SKM-1 (cell line): Measurements from ENCODE around the gene MBNL2.

Experiments used
- DNase-seq: peaks from one replicate; lab custom pipeline; 2025; ENCODE audit not compliant: unreplicated experiment; lab: John Stamatoyannopoulos, UW

The MBNL2 gene

DNA sequence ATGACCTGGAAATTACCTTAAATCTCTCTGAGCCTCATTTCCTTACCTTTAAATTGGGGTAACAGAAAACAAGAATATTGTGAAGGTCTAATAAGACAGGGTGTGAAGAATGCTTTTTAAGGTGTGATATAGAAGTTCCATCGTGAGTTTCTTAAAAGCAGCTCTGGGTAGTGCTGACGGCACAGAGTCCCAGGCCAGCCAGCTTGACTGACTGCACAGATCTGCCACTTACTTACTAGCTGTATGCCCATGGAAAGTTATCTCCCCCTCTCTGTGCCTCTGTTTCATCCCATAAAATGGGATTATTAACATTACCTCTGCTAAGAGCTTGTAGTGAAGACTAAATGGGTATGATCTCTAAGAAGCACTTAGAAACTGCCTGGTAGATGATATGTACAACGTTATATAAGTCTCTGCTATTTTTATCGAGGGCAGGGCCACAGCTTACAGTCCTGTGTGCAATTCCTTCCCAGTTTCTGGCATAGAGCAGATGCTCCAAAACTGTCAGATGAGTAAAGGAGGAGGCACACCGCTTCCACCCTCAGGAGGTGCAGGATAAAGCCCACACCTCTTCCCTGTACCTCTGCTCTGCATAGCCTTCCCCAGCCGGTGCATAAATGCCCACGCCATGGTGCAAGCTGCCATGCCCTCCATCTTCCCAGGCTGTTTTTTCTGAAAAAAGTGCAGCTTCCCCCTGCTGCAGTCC is 99.6 kb downstream of the MBNL2 start:
- DNase-seq: no peak

DNA sequence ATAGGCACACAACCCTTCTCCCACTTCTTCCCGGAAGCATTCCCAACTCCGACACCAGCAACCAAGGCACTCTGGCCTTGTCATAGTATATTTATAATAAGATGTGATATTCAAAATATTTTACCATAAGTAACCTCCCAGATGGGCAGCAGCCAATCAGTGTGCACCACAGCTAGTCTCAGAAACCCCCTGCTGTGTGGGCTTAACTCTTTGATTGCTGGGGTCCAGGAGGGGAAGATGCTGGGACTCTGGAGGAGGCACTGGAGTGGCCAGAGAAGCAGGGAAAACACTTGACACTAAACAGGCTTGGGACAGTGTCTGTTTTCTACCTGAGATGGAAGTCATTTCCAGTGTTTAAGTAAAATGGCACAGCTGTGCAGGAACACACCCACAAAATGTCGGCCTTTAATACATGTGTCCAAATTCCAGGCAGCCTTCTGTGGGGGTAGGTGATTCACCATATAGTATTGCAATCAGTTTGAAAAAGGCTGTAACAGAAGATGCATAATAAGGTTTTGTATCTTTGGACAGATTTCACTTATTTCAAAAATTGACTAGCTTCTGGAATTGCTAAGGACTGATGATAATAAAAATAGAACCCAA is 100.7 kb downstream of the MBNL2 start:
- no peak for DNase-seq

GRCh38 chr13:97324115-97324514 is 102.0 kb downstream of the MBNL2 start:
- DNase-seq: no peak

GRCh38 chr13:97325738-97326137 is 103.6 kb downstream of the MBNL2 start:
- DNase-seq: no peak

DNA sequence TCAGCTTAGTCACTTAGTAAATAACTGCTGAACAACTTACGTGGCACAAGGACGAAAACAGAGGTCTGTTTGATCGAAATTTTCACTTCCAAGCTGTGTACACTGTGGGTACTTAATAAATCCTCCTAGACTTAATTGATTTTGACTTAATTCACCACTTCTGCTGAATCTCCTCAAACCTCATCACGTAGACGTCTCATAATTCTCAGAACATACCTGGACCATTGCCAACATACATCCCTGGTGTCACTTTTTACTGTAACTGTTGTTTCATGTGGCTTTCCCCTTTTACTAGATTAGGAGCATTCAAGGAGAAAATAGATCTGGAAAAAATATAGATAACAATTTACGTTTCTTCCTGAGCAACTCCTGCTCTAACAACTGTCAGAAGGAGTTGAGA is 105.0 kb downstream of the MBNL2 start:
- no peak for DNase-seq

DNA sequence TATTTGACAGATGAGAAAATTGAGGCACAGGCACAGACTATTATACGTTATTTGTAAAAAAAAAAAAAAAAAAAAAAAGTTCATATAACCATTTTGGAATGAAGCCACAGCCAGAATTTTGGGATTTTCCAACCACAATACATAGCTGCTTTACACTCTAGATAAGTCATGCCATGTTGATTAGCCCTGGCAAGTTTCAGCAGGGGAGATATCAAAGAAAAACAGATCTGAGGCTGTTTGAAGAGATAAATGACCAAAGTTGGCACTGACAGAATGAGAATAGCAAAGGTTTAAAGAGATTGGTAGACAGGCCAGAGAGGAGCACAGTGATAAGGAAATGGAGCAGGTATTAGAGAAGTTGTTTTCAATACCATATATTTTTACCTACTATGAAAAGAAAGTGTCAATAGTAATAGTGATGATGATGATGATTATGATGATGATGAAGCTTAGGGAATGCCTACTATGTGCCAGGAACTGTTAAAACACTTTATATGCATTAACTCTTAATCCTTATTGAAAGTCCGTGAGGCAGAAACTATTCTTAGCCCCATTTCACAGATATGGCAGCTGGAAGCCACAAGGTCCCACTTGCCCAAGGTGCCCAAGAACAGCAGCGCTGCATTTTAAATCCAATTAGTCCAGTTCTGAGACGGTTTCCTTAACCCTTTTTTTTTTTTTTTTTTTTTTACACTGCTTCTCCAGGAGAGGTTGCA is 105.5 kb downstream of the MBNL2 start:
- no peak for DNase-seq

GRCh38 chr13:97328222-97328790 is 106.2 kb downstream of the MBNL2 start:
- no peak for DNase-seq

- DNase-seq: no peak
These were observed 107.2 kb downstream of the MBNL2 start for GRCh38 chr13:97329331-97329730.

DNA sequence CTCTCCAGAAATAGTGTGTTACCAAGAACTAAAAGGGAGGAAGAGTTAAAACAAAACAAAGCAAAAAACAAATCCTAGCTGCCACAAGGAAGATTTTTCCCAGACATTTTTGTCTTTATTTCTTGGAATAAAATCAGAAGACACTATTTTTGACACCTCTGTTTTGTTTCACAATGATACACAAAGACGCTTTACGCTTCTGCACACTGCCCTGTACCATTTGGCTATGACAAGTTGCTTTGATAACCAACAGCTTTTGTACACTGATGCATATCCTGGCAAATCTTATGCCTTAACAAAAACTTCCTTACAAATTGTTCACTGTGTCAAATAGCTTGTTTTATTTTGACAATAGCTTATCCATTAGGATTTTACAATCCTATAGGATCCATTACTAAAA is 108.3 kb downstream of the MBNL2 start:
- no peak for DNase-seq

DNA sequence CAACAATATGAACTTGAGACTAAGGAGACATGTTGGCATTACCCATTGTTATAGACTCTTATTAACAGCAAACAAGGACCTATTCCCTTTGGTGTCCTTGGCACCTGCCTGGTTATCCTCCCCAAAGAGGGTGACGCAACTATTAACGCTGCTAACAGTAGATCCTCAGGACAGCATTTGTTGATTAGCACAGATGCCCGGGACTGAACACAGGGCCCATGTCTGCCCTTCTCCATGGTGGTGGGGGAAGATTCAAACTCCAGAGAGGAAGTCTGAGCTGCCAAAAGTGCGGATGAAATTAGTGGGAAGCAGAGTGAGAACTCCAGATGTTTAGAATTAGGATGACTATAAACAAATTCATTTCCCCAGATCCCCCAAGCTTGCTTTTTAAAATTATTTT is 110.6 kb downstream of the MBNL2 start:
- no peak for DNase-seq

DNA sequence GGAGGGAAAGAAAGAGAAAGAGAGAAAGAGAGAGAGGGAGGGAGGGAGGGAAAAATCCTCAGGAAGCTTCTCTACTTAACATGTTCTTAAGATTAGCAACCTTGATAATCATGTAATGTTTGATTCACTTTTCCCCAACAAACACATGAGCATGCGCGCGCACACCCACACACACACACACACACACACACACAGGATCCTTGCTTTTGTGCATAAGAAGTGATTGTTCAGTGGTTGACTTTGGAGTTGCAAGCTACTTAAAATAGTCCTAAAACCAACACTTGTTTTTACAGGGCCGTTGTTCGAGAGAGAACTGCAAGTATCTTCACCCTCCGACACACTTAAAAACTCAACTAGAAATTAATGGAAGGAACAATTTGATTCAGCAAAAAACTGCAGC is 111.8 kb downstream of the MBNL2 start:
- DNase-seq: no peak

GRCh38 chr13:97334690-97335089 is 112.6 kb downstream of the MBNL2 start:
- DNase-seq: no peak

DNA sequence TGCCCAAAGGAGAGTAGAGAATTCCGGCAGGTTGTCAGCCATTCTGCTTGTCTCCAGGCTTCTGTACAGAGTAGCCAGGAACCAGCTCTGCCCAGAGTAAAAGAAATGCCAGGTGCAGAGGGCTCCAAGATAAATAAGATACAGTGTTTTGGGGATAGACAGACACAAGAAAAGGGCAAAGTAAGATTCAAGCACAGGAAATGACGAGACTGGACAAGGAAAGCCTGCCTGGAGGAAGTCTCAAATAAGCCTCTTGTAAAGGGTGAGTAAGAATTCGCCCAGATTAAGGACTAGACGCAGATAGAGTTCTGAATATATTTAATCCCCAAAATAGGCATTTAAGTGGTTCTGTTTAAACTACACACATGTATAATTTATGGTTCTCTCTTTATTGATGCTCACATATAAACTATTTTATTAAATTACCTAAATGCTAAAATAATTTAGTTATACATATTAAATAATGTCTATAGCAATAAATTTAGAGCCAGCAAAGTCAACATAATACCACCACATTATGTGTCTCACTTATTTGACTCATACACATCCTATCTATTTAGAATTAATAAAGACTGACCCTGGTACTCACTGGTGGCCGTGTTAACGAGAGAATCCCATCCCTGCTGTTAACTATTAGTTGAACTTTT is 113.5 kb downstream of the MBNL2 start:
- no peak for DNase-seq

- no peak for DNase-seq
These were observed 115.9 kb downstream of the MBNL2 start for GRCh38 chr13:97337985-97338499.

DNA sequence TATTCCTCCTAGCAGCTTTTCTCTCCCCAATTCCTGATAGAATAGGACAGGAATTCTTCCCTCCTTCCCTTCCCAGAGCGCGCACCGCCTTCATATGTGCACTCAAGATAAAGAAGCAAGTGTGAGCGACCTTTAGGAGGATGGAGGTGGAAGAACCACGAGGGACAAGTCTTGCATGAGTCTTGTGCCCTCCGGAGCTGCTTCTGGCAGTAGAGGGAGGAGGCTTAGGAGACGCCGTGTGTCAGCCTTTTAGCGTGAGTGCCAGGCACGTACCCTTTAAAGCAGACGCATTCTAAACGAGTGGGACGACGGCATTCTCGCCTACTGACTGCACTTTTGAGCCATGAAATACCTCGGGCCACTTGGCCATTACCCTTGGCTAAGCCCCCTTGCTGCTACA is 116.4 kb downstream of the MBNL2 start:
- no peak for DNase-seq

- DNase-seq: no peak
These were observed 117.2 kb downstream of the MBNL2 start for GRCh38 chr13:97339019-97339987.

DNA sequence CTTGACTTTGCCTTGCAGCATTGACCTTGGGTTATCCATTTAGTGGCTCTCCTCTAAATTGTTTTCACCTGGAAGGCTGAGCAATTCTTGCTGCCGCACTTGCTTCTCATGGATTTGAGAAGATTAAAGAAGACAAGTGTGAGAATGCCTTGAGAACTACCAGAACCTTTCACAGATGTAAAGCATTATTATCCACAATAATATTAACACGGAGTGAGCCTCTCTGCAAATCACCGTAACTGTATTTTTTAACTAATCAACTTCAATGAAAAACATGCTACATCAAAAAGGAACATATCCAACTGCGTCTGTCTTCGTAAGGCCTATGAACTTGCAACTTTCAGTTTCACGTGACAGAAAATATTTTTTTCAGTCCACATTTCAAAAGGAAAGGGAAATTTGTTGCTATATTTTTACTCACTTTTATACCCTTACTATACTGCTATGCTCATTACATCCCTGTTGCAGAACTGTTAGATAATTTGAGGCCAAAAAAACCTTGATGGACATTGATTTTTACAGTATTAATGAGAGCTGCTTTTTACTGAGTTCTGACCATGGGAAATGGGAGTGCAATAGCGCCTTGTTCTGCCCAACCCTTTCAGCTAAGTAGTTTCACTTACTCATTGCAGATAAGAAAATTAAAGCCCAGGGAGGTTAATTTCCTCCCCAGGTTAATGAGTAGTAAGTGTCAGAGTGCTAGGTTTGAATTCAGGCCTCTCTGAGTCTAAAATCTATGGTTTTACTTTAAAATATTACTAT is 118.0 kb downstream of the MBNL2 start:
- no peak for DNase-seq

- no peak for DNase-seq
These were observed 119.0 kb downstream of the MBNL2 start for GRCh38 chr13:97341135-97341534.

DNA sequence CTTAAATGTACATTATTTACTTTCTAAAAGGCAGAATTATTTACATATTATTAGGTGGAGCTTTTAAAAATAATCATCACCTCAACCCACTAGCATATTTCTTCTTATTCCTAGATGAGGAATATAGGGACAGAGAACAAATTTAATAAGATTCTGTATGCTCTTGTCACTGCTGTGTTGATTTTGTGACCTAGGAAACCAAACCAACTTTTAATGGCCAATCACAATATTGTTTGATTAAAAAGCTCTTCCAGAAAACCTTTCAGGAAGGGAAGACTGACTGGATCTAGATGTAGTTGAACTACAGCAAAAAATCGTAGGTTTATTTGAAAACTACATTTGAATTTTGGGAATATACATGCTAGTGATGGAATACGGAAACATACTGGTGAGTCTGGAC is 120.0 kb downstream of the MBNL2 start:
- DNase-seq: no peak
